ENCODE measurements around the gene COG5.

COG5 gene

GRCh38 chr7:107387573-107388219, 176.0 kb downstream of the COG5 start:
- DNase-seq, result no peak

GRCh38 chr7:107387128-107387527, 176.6 kb downstream of the COG5 start:
- no peak for DNase-seq

DNA sequence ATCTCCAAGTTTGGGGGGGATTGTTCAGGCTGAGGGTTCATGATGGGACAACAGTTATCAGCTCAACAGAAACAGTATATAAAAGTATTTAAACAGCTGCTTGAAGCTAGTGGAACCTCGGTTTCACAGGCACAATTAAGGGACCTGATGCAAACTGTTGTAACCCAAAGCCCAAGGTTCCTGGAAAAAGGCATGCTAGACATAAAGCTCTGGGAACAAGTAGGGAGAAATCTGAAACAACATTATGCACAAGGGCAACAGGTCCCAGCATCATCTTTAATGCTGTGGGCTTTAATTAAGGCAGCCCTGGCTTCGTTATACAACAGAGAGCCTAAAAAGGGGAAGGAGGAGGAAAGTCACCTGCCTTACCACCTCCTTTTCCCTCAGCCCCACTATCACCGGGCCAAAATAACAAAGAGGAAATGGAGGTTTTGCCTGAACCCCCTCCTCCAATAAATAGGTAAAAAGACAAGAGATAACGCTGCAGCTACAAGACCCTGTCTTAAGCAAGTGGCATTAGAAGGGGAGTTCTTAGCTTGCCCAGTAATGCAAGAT, 177.1 kb downstream of the COG5 start:
- no peak for DNase-seq

DNA sequence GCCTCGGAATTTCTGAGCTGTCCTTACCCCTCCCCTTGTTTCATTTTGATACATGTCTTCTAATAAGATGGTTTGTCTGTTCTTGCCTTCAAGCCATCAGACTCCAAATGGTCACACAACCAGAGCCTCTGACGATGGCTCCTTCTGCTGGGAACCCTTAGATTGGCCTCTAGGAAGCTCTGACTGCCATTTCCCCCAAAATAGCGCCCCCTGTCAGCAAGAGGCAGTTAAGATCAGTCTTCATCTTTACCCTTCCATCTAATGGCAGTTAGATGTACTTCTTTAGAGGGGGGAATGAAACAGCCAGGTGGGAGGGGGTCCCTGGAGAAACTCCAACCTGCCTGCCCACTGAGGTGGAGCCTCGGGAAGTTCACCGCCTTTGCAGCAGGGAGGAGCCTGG, 179.7 kb downstream of the COG5 start:
- DNase-seq, result no peak

GRCh38 chr7:107383203-107383602, 180.5 kb downstream of the COG5 start:
- DNase-seq, result no peak

- no peak for DNase-seq
Measured at GRCh38 chr7:107381453-107381852, 182.3 kb downstream of the COG5 start.

DNA sequence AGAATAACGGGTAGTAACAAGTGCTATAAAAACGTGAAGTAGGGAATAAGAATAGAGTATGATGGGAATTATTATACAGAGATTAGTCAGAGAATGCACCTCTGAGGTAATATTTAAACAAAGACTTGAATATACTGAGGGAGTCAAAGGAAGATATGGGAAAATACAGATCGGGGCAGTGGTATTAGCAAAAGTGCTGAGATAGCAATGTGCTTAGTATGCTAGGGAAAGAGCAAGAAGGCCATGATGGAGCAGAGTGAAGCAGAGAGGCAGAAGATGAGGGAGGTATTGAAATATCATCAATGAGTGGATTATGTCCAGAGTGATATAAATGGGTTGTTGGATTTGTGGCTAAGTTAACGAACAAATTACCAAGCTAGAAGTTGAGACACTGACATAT, 190.4 kb downstream of the COG5 start:
- no peak for DNase-seq

DNA sequence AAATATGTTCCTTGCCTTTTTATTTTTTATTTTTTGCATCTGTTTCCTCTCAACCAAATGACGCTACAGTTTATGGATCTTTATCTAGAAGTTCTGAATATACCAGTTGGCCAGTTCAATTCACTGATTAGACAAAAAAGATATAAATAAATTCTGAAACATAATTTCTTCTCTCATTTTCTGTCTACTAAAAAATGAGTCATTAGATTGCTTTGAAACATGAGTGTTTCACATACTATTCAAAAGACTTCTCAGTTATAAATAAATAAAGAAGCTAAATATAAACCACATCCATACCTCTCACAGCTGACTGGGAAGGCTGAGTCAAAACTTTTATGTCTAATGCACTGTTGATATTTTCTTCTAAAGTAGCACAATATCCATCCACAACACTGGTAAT, 191.4 kb downstream of the COG5 start:
- DNase-seq, result no peak

- no peak for DNase-seq
Measured at GRCh38 chr7:107370816-107371215, 192.9 kb downstream of the COG5 start.

DNA sequence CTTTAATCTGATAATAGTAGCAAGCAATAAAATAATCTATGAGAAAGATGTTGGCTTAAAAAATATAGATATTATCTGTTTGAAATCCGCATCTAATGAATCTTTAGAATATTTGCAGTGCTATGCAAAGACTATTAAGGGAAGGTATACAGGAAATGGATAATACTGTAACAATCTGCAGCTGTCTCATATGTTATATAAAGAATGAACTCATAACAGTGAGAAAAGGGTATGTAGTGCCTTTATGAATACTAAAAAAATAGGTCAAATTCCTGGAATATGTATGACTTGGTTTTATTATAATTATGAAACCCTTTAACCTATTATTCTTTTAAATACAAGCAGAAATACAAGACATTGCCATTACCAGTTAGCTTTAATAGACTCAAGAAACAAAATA, 198.9 kb downstream of the COG5 start:
- no peak for DNase-seq

GRCh38 chr7:107359520-107360316, 204.0 kb downstream of the COG5 start:
- no peak for DNase-seq

DNA sequence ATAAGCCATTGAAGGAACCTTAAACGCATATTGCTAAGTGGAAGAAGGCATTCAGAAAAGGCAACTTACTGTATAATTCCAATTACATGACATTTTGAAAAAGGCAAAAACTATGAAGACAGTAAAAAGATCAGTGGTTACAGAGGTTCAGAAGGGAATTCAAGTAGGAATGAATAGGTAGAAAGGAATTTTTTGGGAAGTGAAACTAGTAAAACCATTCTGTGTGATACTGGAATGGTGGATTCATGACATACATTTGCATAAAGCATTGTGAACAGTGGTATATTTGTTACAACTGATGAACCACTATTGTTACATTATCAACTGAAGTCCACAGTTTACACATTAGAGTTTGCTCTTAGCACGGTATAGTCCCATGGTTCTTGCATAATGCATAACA, 208.1 kb downstream of the COG5 start:
- no peak for DNase-seq

DNA sequence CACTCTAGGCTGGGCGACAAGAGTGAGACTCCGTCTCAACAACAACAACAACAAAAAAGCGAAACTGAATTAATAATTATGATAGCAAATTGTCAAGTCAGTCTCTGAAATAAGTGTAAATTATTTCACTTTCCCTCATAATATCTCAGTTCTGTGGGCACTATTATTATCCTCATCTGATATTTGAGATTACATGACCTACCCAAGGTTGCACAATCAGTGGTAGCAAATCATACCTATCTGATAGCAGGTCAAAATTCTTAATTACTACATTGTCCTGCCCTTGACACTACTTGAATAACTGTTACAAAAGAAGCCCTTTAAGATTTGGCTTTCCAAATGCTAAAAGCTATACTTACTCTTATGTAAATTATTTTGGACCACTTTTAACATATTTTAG, 209.1 kb downstream of the COG5 start:
- no peak for DNase-seq

- no peak for DNase-seq
Measured at GRCh38 chr7:107353701-107354100, 210.0 kb downstream of the COG5 start.

GRCh38 chr7:107345898-107346297, 217.8 kb downstream of the COG5 start:
- DNase-seq, result no peak

- DNase-seq, result no peak
Measured at GRCh38 chr7:107344799-107345198, 218.9 kb downstream of the COG5 start.

DNA sequence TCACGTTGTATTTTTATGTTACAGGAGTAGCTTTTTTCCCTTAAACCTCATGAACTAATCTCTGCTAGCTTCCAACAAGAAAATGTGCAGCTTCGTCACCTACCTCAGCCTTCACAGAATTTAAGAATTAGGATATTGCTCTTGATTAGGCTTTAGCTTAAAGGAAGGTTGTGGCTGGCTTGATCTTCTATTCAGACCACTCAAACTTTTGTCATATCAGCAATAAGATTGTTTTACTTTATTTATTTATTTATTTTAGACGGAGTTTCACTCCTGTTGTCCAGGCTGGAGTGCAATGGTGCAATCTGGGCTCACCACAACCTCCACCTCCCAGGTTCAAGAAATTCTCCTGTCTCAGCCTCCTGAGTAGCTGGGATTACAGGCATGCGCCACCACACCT, 219.4 kb downstream of the COG5 start:
- no peak for DNase-seq

GRCh38 chr7:107338080-107338479, 225.6 kb downstream of the COG5 start:
- no peak for DNase-seq

- DNase-seq, result no peak
Measured at GRCh38 chr7:107332488-107333269, 231.0 kb downstream of the COG5 start.

- DNase-seq, result no peak
Measured at GRCh38 chr7:107330478-107330877, 233.2 kb downstream of the COG5 start.

DNA sequence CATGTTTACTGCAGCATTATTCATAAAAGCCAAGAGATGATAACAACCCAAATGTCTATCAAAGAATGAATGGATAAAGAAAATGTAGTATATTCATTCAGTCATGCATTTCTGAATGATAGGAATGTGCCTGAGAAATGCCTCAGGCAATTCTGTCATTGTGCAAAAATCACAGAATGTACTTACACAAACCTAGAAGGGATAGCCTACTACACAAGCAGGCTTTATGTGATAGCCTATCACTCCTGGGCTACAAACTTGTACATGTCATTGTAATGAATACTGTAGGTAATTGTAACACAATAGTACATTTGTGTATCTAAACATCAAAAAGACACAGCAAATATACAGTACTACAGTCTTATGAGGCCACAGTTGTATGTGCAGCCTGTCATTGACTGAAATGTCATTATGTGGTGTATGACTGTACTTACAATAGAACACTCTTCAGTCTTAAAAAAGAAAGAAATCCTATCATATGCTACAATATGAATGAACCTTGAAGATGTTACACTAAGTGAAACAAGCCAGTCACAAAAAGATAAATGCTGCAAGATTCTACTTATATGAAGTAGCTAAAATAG, 235.6 kb downstream of the COG5 start:
- no peak for DNase-seq

DNA sequence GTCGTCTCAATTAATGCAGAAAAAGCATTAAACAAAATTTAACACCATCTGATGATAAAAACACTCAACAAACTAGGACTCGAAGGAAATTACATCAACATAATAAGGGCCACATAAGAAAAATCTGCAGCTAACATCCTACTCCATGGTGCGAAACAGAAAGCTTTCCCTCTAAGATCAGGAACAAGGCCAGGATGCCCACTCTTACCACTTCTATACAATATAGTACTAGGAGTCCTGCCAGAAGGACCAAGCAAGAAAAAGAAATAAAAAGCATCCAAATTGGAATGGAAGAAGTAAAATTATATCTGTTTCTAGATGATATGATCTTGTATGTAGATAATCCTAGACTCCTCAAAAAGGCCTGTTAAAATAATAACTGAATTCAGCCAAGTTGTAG, 237.7 kb downstream of the COG5 start:
- DNase-seq, result no peak

DNA sequence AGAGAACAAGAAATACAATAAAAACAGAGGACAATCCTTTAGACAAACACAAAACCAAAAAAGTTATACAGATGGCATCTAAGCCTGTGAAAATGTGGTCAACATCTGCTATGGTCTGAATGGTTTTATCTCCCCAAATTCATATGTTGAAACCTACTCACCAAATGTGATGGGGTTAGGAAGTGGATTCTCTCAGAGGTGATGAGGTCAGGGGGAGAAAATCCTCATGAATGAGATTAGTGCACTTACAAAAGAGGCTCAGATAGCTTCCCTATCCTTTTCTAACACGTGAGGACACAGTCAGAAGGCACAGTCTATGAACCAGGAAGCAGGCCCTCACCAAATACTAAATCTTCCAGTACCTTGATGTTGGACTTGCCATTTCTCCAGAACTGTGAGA, 241.7 kb downstream of the COG5 start:
- no peak for DNase-seq
